GM18505 (cell line): ENCODE results near the gene WDFY1.
A peak's percentile ranks its signal among the peaks of the same experiment; 100 is the strongest.

ENCODE experiments used
- ATAC-seq: cut with Tn5 transposase; IDR thresholded peaks from one replicate; pipeline ENCODE4 v1.9.1; 2021; ENCODE audit not compliant: unreplicated experiment
- POLR2A ChIP-seq: IDR thresholded peaks from 4 replicates; pipeline ENCODE4 v1.6.1; 2011; ENCODE audit warnings: borderline replicate concordance; ENCODE audit not compliant: insufficient read depth, insufficient read length; ENCODE audit errors: extremely low read depth

WDFY1 gene

GRCh38 chr2:223835701-223836532 lies 109.2 kb downstream of the WDFY1 start:
- peak; percentile 66 for TF ChIP-seq POLR2A
- ATAC-seq: peak; percentile 66

GRCh38 chr2:223834431-223834830 lies 110.7 kb downstream of the WDFY1 start:
- no peak for ATAC-seq
- TF ChIP-seq POLR2A: no peak

- no peak for ATAC-seq
- no peak for TF ChIP-seq POLR2A
These were observed 112.8 kb downstream of the WDFY1 start for GRCh38 chr2:223832241-223832903.

GRCh38 chr2:223829128-223829527 lies 116.0 kb downstream of the WDFY1 start:
- no peak for ATAC-seq
- TF ChIP-seq POLR2A: no peak

GRCh38 chr2:223828314-223828713 lies 116.8 kb downstream of the WDFY1 start:
- ATAC-seq: no peak
- no peak for TF ChIP-seq POLR2A

- ATAC-seq: no peak
- no peak for TF ChIP-seq POLR2A
These were observed 118.1 kb downstream of the WDFY1 start for GRCh38 chr2:223826995-223827394.
